Measurements from ENCODE around the gene TEDC1. TPM values are rescaled to one million over a fixed set of nuclear protein-coding genes. Genes with fewer than 3 reads are reported as not detected.

The TEDC1 gene
- total RNA-seq, 1 experiment from 2014 or later = 30.3 TPM

- no peak for DNase-seq
- Histone ChIP-seq H3K4me1 (no peaks in the 10 kb centered on the region), H3K4me3 (ENCODE audit: low read depth, low read length) (no peak overlapping the region), H3K9me3 (no peaks in the 10 kb centered on the region), H3K36me3 (ENCODE audit: control insufficient read depth, insufficient read depth, low read length) (no peaks in the 10 kb centered on the region), H3K27me3 (replicated peaks; ENCODE audit: control insufficient read depth, insufficient read depth, low read length) (no peaks in the 10 kb centered on the region)
- H3K27ac Mint-ChIP-seq (ENCODE audit: unreplicated experiment) = peak overlapping the region; percentile 17
- intact Hi-C loops (cut with micrococcal nuclease; ENCODE audit: unreplicated experiment) = no loop called here
- POLR2A ChIA-PET = no interaction called here
- no TSS peak for BruUV-seq (replicated peaks)
- H3K4me1 Mint-ChIP-seq (ENCODE audit: low read depth, unreplicated experiment) = peaks cover 7% of the 10 kb centered on the region
- H3K36me3 Mint-ChIP-seq (ENCODE audit: insufficient read depth, unreplicated experiment) = peaks cover 25% of the 10 kb centered on the region
- no peak for TF ChIP-seq CTCF (IDR thresholded peaks at IDR 0.05; ENCODE audit: insufficient read depth in 1 of 2, low read depth in 1 of 2, low read length in 1 of 2, severe bottlenecking in 1 of 2, unreplicated experiment in 1 of 2)
- CTCF ChIA-PET = no interaction called here
- no peaks in the 10 kb centered on the region for H3K9me3 Mint-ChIP-seq (ENCODE audit: unreplicated experiment)
- H3K27me3 Mint-ChIP-seq (ENCODE audit: insufficient read depth, unreplicated experiment) = peaks cover 8% of the 10 kb centered on the region
- H3K4me3 Mint-ChIP-seq (ENCODE audit: unreplicated experiment) = no peak overlapping the region
Measured at GRCh38 chr14:105503296-105503640, 12.2 kb downstream of the TEDC1 start.

- Mint-ChIP-seq H3K9me3 (ENCODE audit: unreplicated experiment) (no peaks in the 10 kb centered on the region), H3K36me3 (ENCODE audit: insufficient read depth, unreplicated experiment) (peaks cover 17% of the 10 kb centered on the region), H3K27me3 (ENCODE audit: insufficient read depth, unreplicated experiment) (peaks cover 13% of the 10 kb centered on the region), H3K4me3 (ENCODE audit: unreplicated experiment) (no peak overlapping the region), H3K4me1 (ENCODE audit: low read depth, unreplicated experiment) (peaks cover 7% of the 10 kb centered on the region), H3K27ac (ENCODE audit: unreplicated experiment) (no peak overlapping the region)
- DNase-seq = no peak
- Histone ChIP-seq H3K4me3 (ENCODE audit: low read depth, low read length) (no peak overlapping the region), H3K4me1 (no peaks in the 10 kb centered on the region), H3K27me3 (replicated peaks; ENCODE audit: control insufficient read depth, insufficient read depth, low read length) (no peaks in the 10 kb centered on the region), H3K36me3 (ENCODE audit: control insufficient read depth, insufficient read depth, low read length) (no peaks in the 10 kb centered on the region), H3K9me3 (no peaks in the 10 kb centered on the region)
- BruUV-seq (replicated peaks) = no TSS peak
- POLR2A ChIA-PET = no interaction called here
- CTCF ChIA-PET = no interaction called here
- intact Hi-C loops (cut with micrococcal nuclease; ENCODE audit: unreplicated experiment) = no loop called here
- TF ChIP-seq CTCF (IDR thresholded peaks at IDR 0.05; ENCODE audit: insufficient read depth in 1 of 2, low read depth in 1 of 2, low read length in 1 of 2, severe bottlenecking in 1 of 2, unreplicated experiment in 1 of 2) = no peak
Measured at GRCh38 chr14:105503935-105504692, 13.1 kb downstream of the TEDC1 start.

- peaks cover 16% of the 10 kb centered on the region for H3K36me3 Mint-ChIP-seq (ENCODE audit: insufficient read depth, unreplicated experiment)
- no TSS peak for BruUV-seq (replicated peaks)
- Histone ChIP-seq H3K36me3 (ENCODE audit: control insufficient read depth, insufficient read depth, low read length) (no peaks in the 10 kb centered on the region), H3K9me3 (no peaks in the 10 kb centered on the region), H3K27me3 (replicated peaks; ENCODE audit: control insufficient read depth, insufficient read depth, low read length) (no peaks in the 10 kb centered on the region), H3K4me3 (ENCODE audit: low read depth, low read length) (no peak overlapping the region), H3K4me1 (no peaks in the 10 kb centered on the region)
- ChIA-PET CTCF (no interaction called here), POLR2A (no interaction called here)
- no peak overlapping the region for H3K4me3 Mint-ChIP-seq (ENCODE audit: unreplicated experiment)
- no peaks in the 10 kb centered on the region for H3K9me3 Mint-ChIP-seq (ENCODE audit: unreplicated experiment)
- no peak for DNase-seq
- peaks cover 13% of the 10 kb centered on the region for H3K27me3 Mint-ChIP-seq (ENCODE audit: insufficient read depth, unreplicated experiment)
- no peak for TF ChIP-seq CTCF (IDR thresholded peaks at IDR 0.05; ENCODE audit: insufficient read depth in 1 of 2, low read depth in 1 of 2, low read length in 1 of 2, severe bottlenecking in 1 of 2, unreplicated experiment in 1 of 2)
- intact Hi-C loops (cut with micrococcal nuclease; ENCODE audit: unreplicated experiment) = no loop called here
- H3K27ac Mint-ChIP-seq (ENCODE audit: unreplicated experiment) = no peak overlapping the region
- H3K4me1 Mint-ChIP-seq (ENCODE audit: low read depth, unreplicated experiment) = peaks cover 7% of the 10 kb centered on the region
Measured at GRCh38 chr14:105505101-105505500, 14.1 kb downstream of the TEDC1 start.

All from Caco-2 (cell line).